Cerebellar cortex (tissue), 1 donor: Measurements from ENCODE around the gene NBPF3.
A peak's percentile ranks its signal among the peaks of the same experiment; 100 is the strongest.
"Not testable (repeated sequence)": the region's sequence is repeated elsewhere in the genome, so short reads cannot be mapped to it uniquely, and the experiment has no call there.

Experiments
- DNase-seq: peaks from one replicate; pipeline ENCODE4 v3.0.0-alpha.2; 2015; ENCODE audit warnings: low spot score

NBPF3 gene

GRCh38 chr1:21518774-21519455, 79.0 kb downstream of the NBPF3 start:
- DNase-seq, result no peak

DNA sequence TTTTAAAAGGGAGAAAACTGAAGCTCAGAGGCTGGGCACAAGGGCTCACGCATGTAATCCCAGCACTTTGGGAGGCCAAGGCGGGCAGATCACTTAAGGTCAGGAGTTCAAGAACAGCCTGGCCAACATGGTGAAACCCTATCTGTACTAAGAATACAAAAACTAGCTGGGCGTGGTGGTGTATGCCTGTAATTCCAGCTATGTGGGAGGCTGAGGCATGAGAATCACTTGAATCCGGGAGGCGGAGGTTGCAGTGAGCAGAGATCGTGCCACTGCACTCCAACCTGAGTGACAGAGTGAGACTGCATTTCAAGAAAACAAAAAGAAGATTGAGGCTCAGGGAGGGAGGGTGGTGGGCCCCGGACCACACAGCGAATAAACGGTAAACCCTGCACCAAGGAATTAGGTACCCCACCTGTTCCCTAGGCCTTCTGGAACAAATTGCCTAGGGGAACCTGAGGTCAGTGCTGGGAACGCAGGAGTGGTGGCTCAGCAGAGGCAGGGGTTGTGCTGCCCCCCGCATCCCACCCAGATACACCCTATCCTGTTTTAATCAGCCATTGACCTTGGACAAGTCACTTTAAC, 79.6 kb downstream of the NBPF3 start:
- not testable (repeated sequence) for DNase-seq

DNA sequence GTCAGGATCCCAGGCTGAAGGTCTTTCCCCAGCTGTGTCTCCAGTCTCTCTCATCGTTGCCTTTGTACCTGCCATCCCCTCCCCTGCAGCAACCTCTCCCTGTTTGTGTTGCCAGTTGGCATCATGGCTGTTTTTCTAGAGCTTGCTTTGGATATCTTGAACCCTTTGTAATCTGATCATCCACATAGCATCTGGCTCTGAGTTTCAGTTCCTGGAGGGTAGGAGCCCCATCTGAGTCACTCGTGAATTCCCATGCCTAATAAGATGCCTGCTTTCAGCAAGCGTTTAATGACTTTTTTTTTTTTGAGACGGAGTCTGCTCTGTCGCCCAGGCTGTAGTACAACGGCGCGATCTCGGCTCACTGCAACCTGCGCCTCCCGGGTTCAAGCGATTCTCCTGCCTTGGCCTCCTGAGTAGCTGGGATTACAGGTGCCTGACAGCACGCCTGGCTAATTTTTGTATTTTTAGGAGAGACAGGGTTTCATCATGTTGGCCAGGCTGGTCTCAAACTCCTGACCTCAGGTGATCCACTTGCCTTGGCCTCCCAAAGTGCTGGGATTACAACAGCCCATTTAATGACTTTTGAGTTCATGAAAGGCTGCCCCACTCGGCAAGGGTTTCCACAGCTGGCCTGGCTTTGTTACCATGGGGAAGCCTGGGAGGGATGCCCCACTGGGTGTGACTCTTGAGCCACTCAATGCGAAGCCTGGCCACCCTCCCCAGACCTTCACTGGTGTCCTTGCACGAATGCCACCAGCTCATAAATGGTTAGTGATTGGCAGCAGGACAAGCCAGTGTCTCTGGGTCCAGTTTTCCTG, 81.2 kb downstream of the NBPF3 start:
- no peak for DNase-seq

DNA sequence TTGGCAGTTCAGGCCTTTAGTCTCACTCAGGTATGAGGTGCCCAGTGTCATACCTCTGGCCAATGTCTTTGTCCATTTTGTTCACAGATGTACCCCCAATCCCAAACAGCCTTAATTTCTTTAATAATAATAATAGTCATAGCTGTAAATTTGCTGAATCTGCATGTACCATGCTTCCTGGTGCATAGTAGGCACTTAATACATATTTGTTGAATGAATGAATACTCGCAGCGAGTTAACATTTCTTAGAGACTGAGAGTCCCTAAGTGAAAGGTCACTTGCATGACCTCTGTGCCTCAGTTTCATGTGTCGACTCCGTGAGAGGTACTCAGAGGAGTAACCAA, 81.8 kb downstream of the NBPF3 start:
- no peak for DNase-seq

DNA sequence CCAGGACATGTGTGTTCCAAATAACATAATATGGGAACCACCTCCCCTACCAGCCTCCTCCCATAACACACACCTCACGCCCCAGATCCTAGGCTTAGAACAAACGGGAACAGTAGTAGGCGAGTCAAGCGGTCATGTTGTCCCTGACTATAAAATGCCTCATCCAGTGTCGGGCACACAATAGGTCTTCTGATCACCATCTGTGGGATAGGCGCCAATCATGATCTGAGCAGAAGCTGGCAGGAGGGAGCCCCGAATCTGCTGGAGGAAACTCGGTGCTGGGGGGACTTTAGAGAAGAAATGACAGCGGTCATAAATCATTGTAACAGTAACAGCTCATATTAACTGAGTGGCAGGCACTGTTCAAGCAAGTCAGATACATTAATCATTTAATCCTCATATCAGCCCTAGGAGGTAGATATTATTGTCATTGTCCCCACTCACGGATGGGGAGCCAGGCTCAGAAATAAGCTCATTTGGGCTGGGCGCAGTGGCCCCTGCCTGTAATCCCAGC, 82.6 kb downstream of the NBPF3 start:
- DNase-seq, result no peak

- DNase-seq, result no peak
These were observed 83.4 kb downstream of the NBPF3 start for GRCh38 chr1:21523297-21523813.

DNA sequence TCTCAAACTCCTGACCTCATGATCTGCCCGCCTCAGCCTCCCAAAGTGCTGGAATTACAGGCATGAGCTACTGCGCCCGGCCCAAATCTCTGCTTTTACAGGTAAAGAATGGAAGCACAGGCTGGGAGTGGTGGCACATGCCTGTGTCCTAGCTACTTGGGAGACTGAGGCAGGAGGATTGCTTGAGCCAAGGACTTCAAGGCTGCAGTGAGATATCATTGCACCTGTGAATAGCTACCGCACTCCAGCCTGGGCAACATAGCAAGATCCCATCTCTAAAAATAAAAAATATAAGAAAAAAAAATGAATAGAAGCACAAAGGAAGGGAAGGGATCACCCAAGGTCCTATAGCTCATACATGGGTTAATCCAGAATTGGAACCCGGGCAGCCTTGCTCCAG, 84.3 kb downstream of the NBPF3 start:
- no peak for DNase-seq

- peak; percentile 28 for DNase-seq
These were observed 84.9 kb downstream of the NBPF3 start for GRCh38 chr1:21524686-21525339.

- no peak for DNase-seq
These were observed 85.4 kb downstream of the NBPF3 start for GRCh38 chr1:21525340-21525717.

- no peak for DNase-seq
These were observed 86.5 kb downstream of the NBPF3 start for GRCh38 chr1:21526441-21526840.

DNA sequence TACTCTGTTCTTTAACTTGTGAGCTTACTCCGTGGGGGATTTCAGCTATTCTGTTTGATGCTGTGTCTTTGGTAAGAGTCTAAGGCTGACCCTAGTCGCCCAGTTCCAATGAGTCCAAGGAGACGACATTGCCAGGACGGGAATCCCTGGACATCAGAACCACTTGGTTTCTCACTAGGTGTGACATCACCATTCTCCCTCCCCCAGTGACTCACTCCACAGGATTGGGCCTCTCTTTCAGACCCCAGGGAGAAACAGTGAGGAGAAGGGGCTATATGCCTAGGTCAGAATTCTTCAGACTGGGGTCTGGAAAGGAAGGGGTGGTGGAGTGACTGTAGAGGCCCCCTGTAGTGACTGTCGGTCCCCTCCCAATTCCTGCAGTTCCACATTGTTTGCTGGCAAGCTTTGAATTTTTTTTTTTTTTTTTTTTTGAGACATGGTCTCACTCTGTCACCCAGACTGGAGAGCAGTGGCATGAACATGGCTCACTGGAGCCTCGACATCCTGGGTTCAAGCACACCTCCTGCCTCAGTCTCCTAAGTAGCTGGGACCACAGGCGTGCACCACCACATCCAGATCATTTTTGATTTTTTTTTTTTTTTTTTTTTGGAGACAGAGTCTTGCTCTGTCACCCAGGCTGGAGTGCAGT, 90.6 kb downstream of the NBPF3 start:
- DNase-seq, result no peak

GRCh38 chr1:21531241-21531640, 91.3 kb downstream of the NBPF3 start:
- no peak for DNase-seq

GRCh38 chr1:21532496-21532895, 92.6 kb downstream of the NBPF3 start:
- DNase-seq, result no peak

DNA sequence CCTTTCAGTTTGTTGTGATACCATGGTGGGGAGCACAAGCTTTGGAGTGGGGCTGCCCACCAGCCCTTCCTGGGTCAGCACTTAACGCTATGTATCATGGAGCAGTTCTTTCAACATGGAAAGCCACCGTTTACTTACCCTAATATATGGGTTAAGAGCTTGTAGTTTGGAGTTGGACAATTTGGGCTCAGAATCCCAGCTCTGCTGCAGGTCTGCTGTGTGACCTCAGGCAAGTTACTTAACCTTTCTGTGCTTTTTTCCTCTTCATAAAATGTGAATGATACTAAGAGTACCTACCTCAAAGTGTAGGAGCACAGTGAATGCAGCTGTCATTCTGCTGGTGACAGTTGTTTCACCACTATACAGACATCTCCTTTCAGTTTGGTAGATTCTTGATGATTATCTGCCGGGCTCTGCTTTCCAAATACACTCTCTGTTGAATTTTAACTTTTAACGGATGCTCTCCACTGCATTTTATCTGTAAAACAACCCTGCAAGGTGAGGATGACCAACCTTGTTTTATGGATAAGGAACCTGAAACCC, 93.1 kb downstream of the NBPF3 start:
- no peak for DNase-seq

- no peak for DNase-seq
These were observed 94.2 kb downstream of the NBPF3 start for GRCh38 chr1:21534146-21534545.
